ENCODE results near the gene DSTN.

DNA sequence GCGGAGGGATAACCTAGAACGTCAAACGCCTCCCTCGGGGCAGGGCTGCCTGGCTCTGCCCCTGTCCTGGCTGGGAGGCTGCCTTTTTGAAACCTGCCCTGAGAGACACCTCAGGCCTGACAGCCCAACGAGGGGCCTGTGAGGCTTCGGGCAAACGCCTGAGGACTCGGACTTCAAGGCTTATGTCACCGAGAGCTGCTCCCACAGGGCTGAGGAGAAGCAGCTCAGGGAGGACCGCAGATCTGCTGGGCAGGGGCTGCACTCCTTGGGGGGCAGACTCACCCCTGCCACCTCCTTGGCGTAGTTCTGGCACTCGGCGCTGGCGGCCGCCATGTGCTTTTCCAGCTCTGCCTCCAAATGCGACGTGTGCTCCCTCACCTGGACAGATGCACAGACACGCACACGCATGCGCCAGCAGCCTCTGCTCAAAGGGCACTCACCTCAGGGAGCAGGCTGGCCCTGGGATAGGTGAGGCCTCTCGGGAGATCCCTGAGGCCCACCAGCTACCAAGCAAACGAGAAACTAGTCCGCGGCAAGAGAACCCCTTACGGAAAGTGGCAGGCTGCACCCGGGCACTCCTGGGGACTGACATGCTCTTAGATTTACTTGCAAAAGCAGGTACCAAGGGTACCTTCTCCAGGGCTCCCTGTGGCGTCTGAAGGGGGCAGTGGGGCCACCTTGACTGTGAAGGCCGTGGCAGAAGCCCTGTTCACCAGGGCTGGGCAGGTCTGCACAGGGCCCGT lies 49.6 kb downstream of the DSTN start:
- TF ChIP-seq ZFX (IDR thresholded peaks at IDR 0.05), result no peak
- TF ChIP-seq, protein P1, sequence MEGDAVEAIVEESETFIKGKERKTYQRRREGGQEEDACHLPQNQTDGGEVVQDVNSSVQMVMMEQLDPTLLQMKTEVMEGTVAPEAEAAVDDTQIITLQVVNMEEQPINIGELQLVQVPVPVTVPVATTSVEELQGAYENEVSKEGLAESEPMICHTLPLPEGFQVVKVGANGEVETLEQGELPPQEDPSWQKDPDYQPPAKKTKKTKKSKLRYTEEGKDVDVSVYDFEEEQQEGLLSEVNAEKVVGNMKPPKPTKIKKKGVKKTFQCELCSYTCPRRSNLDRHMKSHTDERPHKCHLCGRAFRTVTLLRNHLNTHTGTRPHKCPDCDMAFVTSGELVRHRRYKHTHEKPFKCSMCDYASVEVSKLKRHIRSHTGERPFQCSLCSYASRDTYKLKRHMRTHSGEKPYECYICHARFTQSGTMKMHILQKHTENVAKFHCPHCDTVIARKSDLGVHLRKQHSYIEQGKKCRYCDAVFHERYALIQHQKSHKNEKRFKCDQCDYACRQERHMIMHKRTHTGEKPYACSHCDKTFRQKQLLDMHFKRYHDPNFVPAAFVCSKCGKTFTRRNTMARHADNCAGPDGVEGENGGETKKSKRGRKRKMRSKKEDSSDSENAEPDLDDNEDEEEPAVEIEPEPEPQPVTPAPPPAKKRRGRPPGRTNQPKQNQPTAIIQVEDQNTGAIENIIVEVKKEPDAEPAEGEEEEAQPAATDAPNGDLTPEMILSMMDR (IDR thresholded peaks at IDR 0.05 in 2 of 3, conservative IDR thresholded peaks at IDR 0.05 in 1 of 3; ENCODE audit: borderline replicate concordance in 1 of 3, insufficient read depth in 1 of 3, low read depth in 2 of 3, low read length in 2 of 3), result no peak
- no peak for TF ChIP-seq POLR2A (IDR thresholded peaks at IDR 0.05; ENCODE audit: borderline replicate concordance, extremely low read depth, insufficient read depth, insufficient read length)
- TF ChIP-seq YY1 (IDR thresholded peaks at IDR 0.05; ENCODE audit: extremely low read depth, insufficient replicate concordance, low read depth, low read length), result no peak
- TF ChIP-seq ZNF274 (IDR thresholded peaks at IDR 0.05; ENCODE audit: low read depth, low read length), result no peak
- no peak for TF ChIP-seq RAD21 (IDR thresholded peaks at IDR 0.05; ENCODE audit: low read depth)
- TF ChIP-seq JUND (IDR thresholded peaks at IDR 0.05), result no peak
- no peak for TF ChIP-seq POLR2AphosphoS5 (IDR thresholded peaks at IDR 0.05; ENCODE audit: low read depth, low read length)
